Hepatocyte (in vitro differentiated cells): ENCODE measurements around the gene PIK3R4.

Source experiments
- EZH2 ChIP-seq: fragments of 200-600 bp; sonication (generic); IDR thresholded peaks from 2 replicates; pipeline ENCODE4 v1.6.1; 2016; ENCODE audit warnings: antibody characterized with exemption, mild to moderate bottlenecking, borderline replicate concordance
- TF ChIP-seq, protein P1 (sequence below): fragments of 200-600 bp; sonication (generic); IDR thresholded peaks from 2 replicates; pipeline ENCODE4 v1.5.1; 2016; ENCODE audit warnings: antibody characterized with exemption, mild to moderate bottlenecking; ENCODE audit not compliant: poor library complexity

- TF ChIP-seq, protein P1, sequence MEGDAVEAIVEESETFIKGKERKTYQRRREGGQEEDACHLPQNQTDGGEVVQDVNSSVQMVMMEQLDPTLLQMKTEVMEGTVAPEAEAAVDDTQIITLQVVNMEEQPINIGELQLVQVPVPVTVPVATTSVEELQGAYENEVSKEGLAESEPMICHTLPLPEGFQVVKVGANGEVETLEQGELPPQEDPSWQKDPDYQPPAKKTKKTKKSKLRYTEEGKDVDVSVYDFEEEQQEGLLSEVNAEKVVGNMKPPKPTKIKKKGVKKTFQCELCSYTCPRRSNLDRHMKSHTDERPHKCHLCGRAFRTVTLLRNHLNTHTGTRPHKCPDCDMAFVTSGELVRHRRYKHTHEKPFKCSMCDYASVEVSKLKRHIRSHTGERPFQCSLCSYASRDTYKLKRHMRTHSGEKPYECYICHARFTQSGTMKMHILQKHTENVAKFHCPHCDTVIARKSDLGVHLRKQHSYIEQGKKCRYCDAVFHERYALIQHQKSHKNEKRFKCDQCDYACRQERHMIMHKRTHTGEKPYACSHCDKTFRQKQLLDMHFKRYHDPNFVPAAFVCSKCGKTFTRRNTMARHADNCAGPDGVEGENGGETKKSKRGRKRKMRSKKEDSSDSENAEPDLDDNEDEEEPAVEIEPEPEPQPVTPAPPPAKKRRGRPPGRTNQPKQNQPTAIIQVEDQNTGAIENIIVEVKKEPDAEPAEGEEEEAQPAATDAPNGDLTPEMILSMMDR, result no peak
- TF ChIP-seq EZH2, result no peak
Measured at GRCh38 chr3:130795396-130795795, 48.8 kb upstream of the PIK3R4 start.
